Esophagus muscularis mucosa (tissue), 4 donors: Measurements from ENCODE around the gene VMAC. TPM values are rescaled to one million over a fixed set of nuclear protein-coding genes. Genes with fewer than 3 reads are reported as not detected.
A peak's percentile ranks its signal among the peaks of the same experiment; 100 is the strongest.

Source experiments
- DNase-seq: peaks from one replicate; pipeline ENCODE4 v3.0.0-alpha.2; 2017; ENCODE audit errors: extremely low spot score
- H3K27ac ChIP-seq, 4 donors: fragments of 200-600 bp; sonication (generic); replicated peaks in 1 of 4; 1 replicate in 3 of 4; 2 replicates in 1 of 4; pipeline ENCODE4 v1.5.1; 2016 to 2019; ENCODE audit warnings: mild to moderate bottlenecking in 1 of 4
- H3K27me3 ChIP-seq, 4 donors: fragments of 200-600 bp; sonication (generic); one replicate each; pipeline versions ENCODE4 v1.5.1 to v1.6.0; 2016 to 2019
- H3K36me3 ChIP-seq, 4 donors: fragments of 200-600 bp; sonication (generic); one replicate each; pipeline ENCODE4 v1.5.1; 2016 to 2019
- H3K4me1 ChIP-seq, 4 donors: fragments of 200-600 bp; sonication (generic); one replicate each; pipeline ENCODE4 v1.5.1; 2016 to 2019
- H3K4me3 ChIP-seq, 4 donors: fragments of 200-600 bp; sonication (generic); 1 replicate in 2 of 4; 2 replicates in 2 of 4; pipeline ENCODE4 v1.5.1; 2016 to 2019; ENCODE audit warnings: mild to moderate bottlenecking in 4 of 4, moderate library complexity in 1 of 4
- H3K9me3 ChIP-seq, 4 donors: fragments of 200-600 bp; sonication (generic); 1 replicate in 3 of 4; 2 replicates in 1 of 4; pipeline ENCODE4 v1.5.1; 2016 to 2019
- EP300 ChIP-seq: sonication (generic); formaldehyde crosslinking; IDR thresholded peaks from one replicate; pipeline ENCODE4 v1.6.1; 2017; ENCODE audit warnings: antibody characterized with exemption
- POLR2A ChIP-seq: fragments of 450-650 bp; IDR thresholded peaks from one replicate; pipeline ENCODE4 v1.6.1; 2017; ENCODE audit warnings: antibody characterized with exemption, moderate library complexity, mild to moderate bottlenecking, low read depth
- POLR2AphosphoS5 ChIP-seq, 2 donors: sonication (generic); formaldehyde crosslinking; IDR thresholded peaks; one replicate each; pipeline ENCODE4 v1.6.1; 2017; ENCODE audit warnings: antibody characterized with exemption in 2 of 2
- WGBS: methylation state at CpG from one replicate; pipeline ENCODE4 v1.1.5; 2018; 5-methylcytosine and 5-hydroxymethylcytosine counted together
- intact Hi-C: fragments of 100-400 bp; cut with DNase I; formaldehyde crosslinking; loops from one replicate; pipeline ENCODE4 v1.15.1; 2023
- total RNA-seq, 4 donors: library from RNA; depleted of rRNA; stranded (reverse); fragments of >200 nt; gene quantifications; one replicate each; pipeline versions ENCODE4 v1.1.0 to v1.2.1, GENCODE V29; 2016
- TF ChIP-seq, protein P1 (sequence below), 3 experiments: fragments of 200-600 bp in 2 of 3; fragments of 450-650 bp in 1 of 3; sonication (generic) in 2 of 3; IDR thresholded peaks; one replicate each; pipeline ENCODE4 v1.5.1; 2017 to 2019; ENCODE audit warnings: antibody characterized with exemption in 3 of 3, mild to moderate bottlenecking in 2 of 3, moderate library complexity in 1 of 3

The VMAC gene
- total RNA-seq, 4 donors from 2014 or later: 5.0 to 12.5 (median 7.6) TPM

GRCh38 chr19:5905114-5905778, 574 bp downstream of the VMAC start:
- Histone ChIP-seq H3K27ac (peak overlapping the region; percentile 85 to 95 (median 92)), H3K27me3 (no peaks in the 10 kb centered on the region), H3K4me3 (peak overlapping the region; percentile 65 to 97 (median 91)), H3K36me3 (peaks cover 6 to 33% (median 22%) of the 10 kb centered on the region in 4 donors), H3K4me1 (peaks cover 27 to 48% (median 44%) of the 10 kb centered on the region in 4 donors), H3K9me3 (no peaks in the 10 kb centered on the region)
- intact Hi-C loops: no loop called here
- TF ChIP-seq, protein P1, sequence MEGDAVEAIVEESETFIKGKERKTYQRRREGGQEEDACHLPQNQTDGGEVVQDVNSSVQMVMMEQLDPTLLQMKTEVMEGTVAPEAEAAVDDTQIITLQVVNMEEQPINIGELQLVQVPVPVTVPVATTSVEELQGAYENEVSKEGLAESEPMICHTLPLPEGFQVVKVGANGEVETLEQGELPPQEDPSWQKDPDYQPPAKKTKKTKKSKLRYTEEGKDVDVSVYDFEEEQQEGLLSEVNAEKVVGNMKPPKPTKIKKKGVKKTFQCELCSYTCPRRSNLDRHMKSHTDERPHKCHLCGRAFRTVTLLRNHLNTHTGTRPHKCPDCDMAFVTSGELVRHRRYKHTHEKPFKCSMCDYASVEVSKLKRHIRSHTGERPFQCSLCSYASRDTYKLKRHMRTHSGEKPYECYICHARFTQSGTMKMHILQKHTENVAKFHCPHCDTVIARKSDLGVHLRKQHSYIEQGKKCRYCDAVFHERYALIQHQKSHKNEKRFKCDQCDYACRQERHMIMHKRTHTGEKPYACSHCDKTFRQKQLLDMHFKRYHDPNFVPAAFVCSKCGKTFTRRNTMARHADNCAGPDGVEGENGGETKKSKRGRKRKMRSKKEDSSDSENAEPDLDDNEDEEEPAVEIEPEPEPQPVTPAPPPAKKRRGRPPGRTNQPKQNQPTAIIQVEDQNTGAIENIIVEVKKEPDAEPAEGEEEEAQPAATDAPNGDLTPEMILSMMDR (IDR thresholded peaks at IDR 0.05): no peak
- TF ChIP-seq POLR2AphosphoS5 (IDR thresholded peaks at IDR 0.05): no peak
- TF ChIP-seq EP300: no peak
- no peak for TF ChIP-seq POLR2A
- no peak for DNase-seq
- 50% methylated on average over 31 of the region's 31 CpGs for WGBS

DNA sequence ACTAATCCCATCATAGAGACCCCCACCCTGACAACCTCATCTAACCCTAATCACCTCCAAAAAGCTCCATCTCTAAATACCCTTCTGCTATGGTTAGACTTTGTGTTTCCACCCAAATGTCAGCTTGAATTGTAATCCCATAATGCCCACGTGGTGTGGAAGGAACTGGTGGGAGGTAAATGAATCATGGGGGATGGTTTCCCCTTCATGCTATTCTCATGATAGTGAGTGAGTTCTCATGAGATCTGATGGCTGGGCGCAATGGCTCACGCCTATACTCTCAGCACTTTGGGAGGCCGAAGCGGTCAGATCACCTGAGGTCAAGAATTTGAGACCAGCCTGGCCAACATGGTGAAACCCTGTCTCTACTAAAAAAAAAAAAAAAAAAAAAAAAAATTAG, 2.6 kb downstream of the VMAC start:
- intact Hi-C loops: no loop called here
- peaks cover 6 to 28% (median 21%) of the 10 kb centered on the region in 4 donors for H3K36me3 ChIP-seq
- H3K27ac ChIP-seq: no peak overlapping the region
- TF ChIP-seq, protein P1 (IDR thresholded peaks at IDR 0.05): no peak
- TF ChIP-seq POLR2AphosphoS5 (IDR thresholded peaks at IDR 0.05) (no peak), EP300 (no peak), POLR2A (no peak)
- H3K27me3 ChIP-seq: no peaks in the 10 kb centered on the region
- DNase-seq: no peak
- 67% methylated on average over 5 of the region's 5 CpGs for WGBS
- H3K4me1 ChIP-seq: peaks cover 20 to 32% (median 26%) of the 10 kb centered on the region in 4 donors
- no peak overlapping the region for H3K4me3 ChIP-seq
- H3K9me3 ChIP-seq: no peaks in the 10 kb centered on the region

GRCh38 chr19:5908773-5909442, 4.2 kb downstream of the VMAC start:
- DNase-seq: no peak
- 68% methylated on average over 4 of the region's 14 CpGs for WGBS
- no peaks in the 10 kb centered on the region for H3K9me3 ChIP-seq
- TF ChIP-seq POLR2AphosphoS5 (IDR thresholded peaks at IDR 0.05) (no peak), EP300 (no peak), POLR2A (no peak)
- TF ChIP-seq, protein P1 (IDR thresholded peaks at IDR 0.05): no peak
- peaks cover 6 to 29% (median 25%) of the 10 kb centered on the region in 4 donors for H3K36me3 ChIP-seq
- H3K27ac ChIP-seq: no peak overlapping the region
- H3K4me1 ChIP-seq: peaks cover 14 to 26% (median 19%) of the 10 kb centered on the region in 4 donors
- H3K4me3 ChIP-seq: no peak overlapping the region
- intact Hi-C loops: no loop called here
- no peaks in the 10 kb centered on the region for H3K27me3 ChIP-seq

GRCh38 chr19:5910638-5910907, 5.9 kb downstream of the VMAC start:
- no peak overlapping the region for H3K4me3 ChIP-seq
- peaks cover 6 to 43% (median 37%) of the 10 kb centered on the region in 4 donors for H3K36me3 ChIP-seq
- H3K27ac ChIP-seq: no peak overlapping the region
- H3K27me3 ChIP-seq: no peaks in the 10 kb centered on the region
- TF ChIP-seq EP300: no peak
- no peak for TF ChIP-seq POLR2AphosphoS5 (IDR thresholded peaks at IDR 0.05)
- TF ChIP-seq, protein P1 (IDR thresholded peaks at IDR 0.05): no peak
- TF ChIP-seq POLR2A: no peak
- DNase-seq: no peak
- no peaks in the 10 kb centered on the region for H3K9me3 ChIP-seq
- 86% methylated on average over 1 of the region's 1 CpG for WGBS
- H3K4me1 ChIP-seq: peaks cover 23 to 36% (median 28%) of the 10 kb centered on the region in 4 donors
- intact Hi-C loops: no loop called here
